HG02870 (cell line): ENCODE measurements around the gene GTSE1.

Source experiments
- ATAC-seq: cut with Tn5 transposase; IDR thresholded peaks from one replicate; pipeline ENCODE4 v1.9.1; 2021; ENCODE audit warnings: mild to moderate bottlenecking, moderate library complexity; ENCODE audit not compliant: unreplicated experiment

The GTSE1 gene

DNA sequence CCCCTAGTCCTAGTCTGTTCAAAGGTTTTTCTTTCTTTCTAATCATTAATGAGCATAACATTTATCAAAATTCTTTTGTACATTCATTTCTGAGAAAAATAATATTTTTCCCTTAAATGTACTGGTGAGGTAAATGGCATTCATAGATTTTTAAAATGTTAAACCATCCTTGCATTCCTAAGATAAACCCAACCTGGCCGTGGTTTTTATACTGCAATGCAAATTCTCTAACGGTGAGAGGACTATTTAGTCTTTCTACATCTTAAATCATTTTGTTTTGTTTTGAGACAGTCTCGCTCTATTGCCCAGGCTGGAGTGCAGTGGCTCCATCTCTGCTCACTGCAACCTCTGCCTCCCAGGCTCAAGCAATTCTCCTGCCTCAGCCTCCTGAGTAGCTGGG, 79.4 kb downstream of the GTSE1 start:
- no peak for ATAC-seq

DNA sequence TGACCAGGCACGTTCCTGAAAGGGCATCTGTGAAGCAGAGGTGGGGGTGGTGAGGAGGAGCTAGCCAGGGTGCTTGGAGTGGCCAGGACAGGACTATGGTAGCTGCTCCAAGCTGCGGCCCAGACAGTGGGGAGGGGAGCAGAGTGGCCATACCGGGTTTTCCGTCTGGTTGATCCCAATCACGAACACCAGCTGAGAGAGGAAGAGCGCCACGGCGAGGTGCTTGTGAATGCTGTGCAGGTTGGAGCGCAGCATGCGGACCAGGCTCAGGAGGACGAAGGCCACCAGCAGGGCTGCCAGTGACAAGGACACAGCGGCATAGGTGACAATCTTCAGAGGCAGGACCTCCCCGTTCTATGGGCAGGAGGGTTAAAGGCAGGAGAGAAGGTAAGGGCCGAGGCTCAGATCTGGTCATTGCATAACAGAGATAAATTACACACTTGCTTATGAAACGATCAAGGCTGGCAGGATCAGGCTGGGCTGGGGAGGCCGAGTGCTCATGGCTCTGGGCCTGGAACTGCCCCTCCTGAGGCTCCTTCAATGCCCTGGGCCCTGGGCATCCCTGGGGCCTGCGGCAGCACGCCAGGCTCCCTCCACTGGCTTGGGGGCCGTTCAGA, 80.3 kb downstream of the GTSE1 start:
- ATAC-seq, result no peak

DNA sequence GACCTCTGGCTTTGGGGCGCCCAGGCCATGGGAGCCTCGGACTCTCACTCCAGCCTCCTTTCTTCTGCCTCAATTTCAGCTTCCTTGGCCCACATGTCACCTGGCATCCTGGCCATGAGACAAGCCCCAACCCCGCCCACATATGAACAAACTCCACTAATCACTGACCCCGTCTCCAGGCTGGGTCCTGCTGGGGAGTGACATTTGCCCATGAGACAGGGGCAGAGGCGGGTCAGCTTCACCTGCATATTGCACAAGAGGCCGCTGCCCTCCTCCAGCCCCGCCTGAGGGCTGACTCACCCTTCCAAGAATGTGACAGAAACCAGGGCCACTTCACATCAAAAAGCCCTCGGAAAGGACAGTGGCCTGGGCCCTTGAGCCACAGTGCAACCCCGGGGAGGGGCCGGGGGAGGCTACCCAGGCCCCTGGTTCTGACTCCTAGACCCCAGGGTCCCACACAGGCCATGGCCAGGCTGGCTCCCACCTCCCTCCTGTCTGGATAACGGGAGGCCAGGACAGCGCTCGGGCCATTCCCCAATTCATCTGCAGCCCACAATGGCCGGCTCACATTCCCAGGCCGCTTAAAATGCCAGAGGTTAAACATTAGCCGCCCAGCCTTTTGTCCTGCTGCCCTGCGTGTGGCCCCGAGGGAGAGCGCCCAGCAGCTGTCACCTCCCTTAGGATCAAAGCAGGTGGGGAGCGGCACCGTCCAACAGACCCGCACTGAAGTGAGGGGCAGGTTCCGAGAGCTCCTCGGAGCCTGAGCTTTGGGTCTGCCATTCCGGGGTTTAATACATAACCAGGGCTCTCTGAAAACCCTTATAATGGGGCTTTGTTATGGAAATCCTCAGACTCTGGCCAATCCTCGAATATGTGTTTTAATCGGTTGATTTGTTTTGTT, 81.1 kb downstream of the GTSE1 start:
- ATAC-seq, result no peak

DNA sequence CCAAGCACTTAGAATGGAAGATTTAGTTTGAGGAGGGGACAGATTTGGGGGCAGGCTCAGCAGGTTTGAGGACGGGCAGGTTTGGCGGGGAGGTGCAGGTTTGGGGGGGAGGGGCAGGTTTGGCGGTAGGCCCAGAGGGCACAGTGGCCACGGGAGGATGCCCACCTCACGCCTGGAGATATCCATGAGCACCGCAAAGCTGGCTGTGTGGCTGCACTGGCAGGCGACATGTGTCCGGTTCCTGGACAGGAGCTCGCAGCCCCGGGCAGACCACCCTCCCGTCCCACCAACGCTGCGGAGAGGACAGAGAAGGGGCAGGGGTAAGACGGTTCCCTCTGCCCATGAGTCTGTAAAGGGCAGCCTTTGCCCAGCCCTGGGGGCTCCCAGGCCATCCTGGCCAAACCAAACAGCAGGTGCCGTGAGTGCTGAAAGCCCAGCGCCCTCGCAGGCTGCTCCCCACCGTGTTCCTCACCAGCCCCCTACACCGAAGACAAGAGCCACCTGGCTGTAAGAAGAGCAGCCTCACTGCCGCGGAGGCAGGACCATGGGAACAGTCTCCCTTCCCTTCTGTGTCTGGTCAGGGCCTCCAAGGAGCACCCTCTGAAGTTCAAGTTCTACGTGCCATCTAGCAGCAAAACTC, 81.9 kb downstream of the GTSE1 start:
- no peak for ATAC-seq

DNA sequence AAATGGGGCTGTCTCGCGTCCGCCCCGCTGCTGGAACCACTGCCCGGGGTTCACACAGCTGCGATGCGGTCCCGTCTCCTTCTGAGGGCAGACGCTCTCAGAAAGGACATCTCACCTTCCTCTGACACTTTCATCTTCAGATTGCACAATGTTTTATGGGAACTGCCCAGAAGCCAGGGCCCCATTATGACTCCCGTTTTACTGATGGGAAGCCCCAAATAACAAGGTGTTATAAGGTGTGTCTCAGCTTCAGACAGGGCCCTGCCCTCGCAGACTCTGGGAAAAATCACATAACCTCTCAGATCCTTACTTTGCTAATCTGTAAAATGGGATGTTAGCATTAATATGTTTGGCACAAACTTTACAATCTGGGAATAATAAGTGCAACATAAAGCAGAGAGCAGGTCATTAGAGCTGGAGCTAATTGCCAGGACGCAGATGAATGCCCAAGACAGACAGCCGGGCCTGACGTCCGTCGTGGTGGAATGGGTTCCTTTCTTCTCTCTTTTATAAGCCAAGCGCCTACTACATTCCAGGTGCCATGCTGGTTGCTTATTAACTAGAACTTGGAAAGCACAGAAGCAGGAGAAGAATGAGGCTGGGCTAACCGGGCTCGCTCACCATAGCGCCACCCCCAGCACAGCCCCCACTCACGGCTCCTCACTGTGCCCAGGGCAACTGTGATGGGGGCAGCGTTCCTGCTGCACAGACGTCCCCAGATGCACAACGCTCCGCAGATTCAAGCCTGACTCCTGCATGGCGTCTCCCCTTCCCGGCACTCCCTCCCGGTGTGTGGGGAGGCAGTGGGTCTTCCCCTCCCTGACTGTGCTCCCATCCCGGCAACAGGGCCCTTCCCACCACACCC, 82.6 kb downstream of the GTSE1 start:
- no peak for ATAC-seq

DNA sequence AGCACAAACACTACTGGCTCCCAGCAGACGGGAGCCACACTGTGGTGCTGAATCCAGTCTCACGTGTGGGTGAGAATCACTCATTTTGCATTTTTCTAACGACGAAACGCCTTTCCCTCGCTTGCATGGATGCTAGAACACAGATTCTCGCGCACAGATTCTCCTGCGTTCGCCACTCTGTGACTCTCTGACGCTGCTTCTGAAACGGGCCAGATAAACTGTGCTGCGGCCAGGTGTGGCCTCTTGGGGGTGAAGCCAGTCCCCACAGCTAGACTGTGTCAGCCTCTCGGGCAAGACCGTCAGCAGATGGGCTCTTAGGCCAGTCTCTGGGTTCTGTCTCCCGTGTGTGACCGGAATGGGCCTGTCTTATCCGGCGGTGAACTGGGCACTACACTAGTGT, 83.4 kb downstream of the GTSE1 start:
- no peak for ATAC-seq
